ENCODE data around the gene RPS23. TPM values are rescaled to one million over a fixed set of nuclear protein-coding genes. Genes with fewer than 3 reads are reported as not detected.

RPS23 gene
- total RNA-seq, 4 donors from 2014 or later: 2,255 to 4,084 (median 2,405) TPM

- intact Hi-C loops (cut with DNase I; ENCODE audit: low total_unique reads): no loop called here
- DNase-seq: no peak
- Histone ChIP-seq H3K4me3 (no peak overlapping the region), H3K4me1 (no peaks in the 10 kb centered on the region), H3K9me3 (peaks cover 0 to 12% of the 10 kb centered on the region in 2 donors), H3K27ac (no peak overlapping the region), H3K27me3 (no peaks in the 10 kb centered on the region), H3K36me3 (no peaks in the 10 kb centered on the region)
- no peak for TF ChIP-seq POLR2A (IDR thresholded peaks at IDR 0.05)
- no peak for TF ChIP-seq CTCF (IDR thresholded peaks at IDR 0.05)
Observed at GRCh38 chr5:82246960-82247574, 31.1 kb downstream of the RPS23 start.

- intact Hi-C loops (cut with DNase I; ENCODE audit: low total_unique reads): no loop called here
- Histone ChIP-seq H3K9me3 (peaks cover 0 to 12% of the 10 kb centered on the region in 2 donors), H3K27ac (no peak overlapping the region), H3K36me3 (no peaks in the 10 kb centered on the region), H3K27me3 (no peaks in the 10 kb centered on the region), H3K4me1 (no peaks in the 10 kb centered on the region), H3K4me3 (no peak overlapping the region)
- TF ChIP-seq CTCF (IDR thresholded peaks at IDR 0.05) (no peak), POLR2A (IDR thresholded peaks at IDR 0.05) (no peak)
- no peak for DNase-seq
Observed at GRCh38 chr5:82244854-82245635, 33.1 kb downstream of the RPS23 start.

DNA sequence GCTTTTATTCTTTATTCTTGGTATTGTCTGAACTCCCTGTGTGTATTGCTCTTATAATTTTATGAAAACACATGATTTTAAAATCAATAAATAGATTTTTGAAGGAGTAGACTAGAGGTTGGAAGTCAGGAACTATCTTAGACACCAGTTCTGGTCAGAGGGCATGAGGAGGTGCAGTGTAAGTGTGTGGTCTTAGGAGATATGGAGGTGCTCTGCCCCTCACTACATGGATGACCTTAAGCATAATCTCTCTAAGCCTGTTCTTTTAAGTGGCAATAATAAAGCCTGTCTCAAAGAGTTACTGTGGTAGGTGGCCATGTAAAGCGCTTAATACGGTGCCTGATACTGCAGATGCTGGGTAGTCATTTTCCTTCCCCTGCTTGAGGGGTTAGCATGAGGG, 34.0 kb downstream of the RPS23 start:
- Histone ChIP-seq H3K4me1 (no peaks in the 10 kb centered on the region), H3K4me3 (no peak overlapping the region), H3K9me3 (peaks cover 0 to 12% of the 10 kb centered on the region in 2 donors), H3K36me3 (no peaks in the 10 kb centered on the region), H3K27me3 (no peaks in the 10 kb centered on the region), H3K27ac (no peak overlapping the region)
- no peak for DNase-seq
- intact Hi-C loops (cut with DNase I; ENCODE audit: low total_unique reads): no loop called here
- TF ChIP-seq POLR2A (IDR thresholded peaks at IDR 0.05): no peak
- TF ChIP-seq CTCF (IDR thresholded peaks at IDR 0.05): no peak

GRCh38 chr5:82234885-82235284, 43.3 kb downstream of the RPS23 start:
- Histone ChIP-seq H3K4me1 (no peaks in the 10 kb centered on the region), H3K4me3 (no peak overlapping the region), H3K36me3 (no peaks in the 10 kb centered on the region), H3K27ac (no peak overlapping the region), H3K27me3 (no peaks in the 10 kb centered on the region), H3K9me3 (no peaks in the 10 kb centered on the region)
- DNase-seq: no peak
- intact Hi-C loops (cut with DNase I; ENCODE audit: low total_unique reads): no loop called here
- no peak for TF ChIP-seq POLR2A (IDR thresholded peaks at IDR 0.05)
- no peak for TF ChIP-seq CTCF (IDR thresholded peaks at IDR 0.05)

GRCh38 chr5:82225525-82226172, 52.5 kb downstream of the RPS23 start:
- no peaks in the 10 kb centered on the region for H3K36me3 ChIP-seq
- H3K27me3 ChIP-seq: no peaks in the 10 kb centered on the region
- DNase-seq: peak; percentile 37 to 57
- H3K27ac ChIP-seq: no peak overlapping the region
- intact Hi-C loops (cut with DNase I; ENCODE audit: low total_unique reads): no loop called here
- no peaks in the 10 kb centered on the region for H3K9me3 ChIP-seq
- TF ChIP-seq POLR2A (IDR thresholded peaks at IDR 0.05): no peak
- TF ChIP-seq CTCF (IDR thresholded peaks at IDR 0.05): peak; percentile 59 to 72 (median 64)
- no peak overlapping the region for H3K4me3 ChIP-seq
- H3K4me1 ChIP-seq: no peaks in the 10 kb centered on the region

Measured in uterus (tissue), 4 donors.